Right lobe of liver (tissue), 4 donors: ENCODE results near the gene DRD4.

Experiments
- POLR2A ChIP-seq: fragments of 450-650 bp; IDR thresholded peaks from one replicate; pipeline ENCODE4 v1.6.1; 2017; ENCODE audit warnings: antibody characterized with exemption, mild to moderate bottlenecking
- TF ChIP-seq, protein P1 (sequence below), 4 donors: fragments of 200-600 bp in 3 of 4; fragments of 450-650 bp in 1 of 4; IDR thresholded peaks; one replicate each; pipeline versions ENCODE4 v1.5.1 to v1.8.0; 2016 to 2022; ENCODE audit warnings: antibody characterized with exemption in 4 of 4, mild to moderate bottlenecking in 2 of 4
- donor health status: DM: no; HTN: no; CAD: no.
- donor health status: DM: no; HTN: no; CAD: no.
- donor health status: DM: no; HTN: yes; CAD: no.

DNA sequence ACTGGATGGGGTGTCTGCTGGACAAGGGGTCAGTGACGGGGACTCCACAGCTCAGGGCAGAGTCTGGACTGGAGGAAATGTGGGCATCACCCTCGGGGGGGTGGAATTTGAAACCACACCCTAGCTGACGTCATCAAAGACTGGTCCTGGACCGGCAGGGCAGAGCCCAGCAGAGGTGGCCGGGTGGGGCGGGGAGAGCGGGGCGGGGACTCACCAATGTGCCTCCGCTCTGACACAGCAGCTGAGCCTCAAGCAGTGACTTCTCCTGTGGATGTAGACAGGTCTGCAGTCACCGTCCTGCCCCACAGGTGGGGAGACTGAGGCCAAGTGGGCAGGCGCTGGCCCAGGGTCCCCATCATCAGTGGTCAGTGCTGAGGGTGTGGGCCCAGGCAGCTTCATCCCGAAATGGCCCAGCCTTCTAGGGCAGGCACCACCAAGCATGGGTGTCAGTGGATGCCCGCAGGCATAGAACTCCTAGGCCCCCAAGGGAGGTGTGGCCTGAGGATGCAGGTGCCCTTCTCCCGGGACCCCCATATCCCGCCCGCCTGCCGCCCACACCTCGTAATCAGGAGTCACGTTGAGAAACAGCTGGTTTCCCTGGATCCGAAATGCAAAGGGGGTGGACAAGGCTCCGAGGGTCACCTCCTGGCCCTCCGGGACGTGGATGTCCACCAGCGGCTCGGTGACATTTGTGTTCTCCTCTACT is 12.9 kb upstream of the DRD4 start:
- TF ChIP-seq, protein P1, sequence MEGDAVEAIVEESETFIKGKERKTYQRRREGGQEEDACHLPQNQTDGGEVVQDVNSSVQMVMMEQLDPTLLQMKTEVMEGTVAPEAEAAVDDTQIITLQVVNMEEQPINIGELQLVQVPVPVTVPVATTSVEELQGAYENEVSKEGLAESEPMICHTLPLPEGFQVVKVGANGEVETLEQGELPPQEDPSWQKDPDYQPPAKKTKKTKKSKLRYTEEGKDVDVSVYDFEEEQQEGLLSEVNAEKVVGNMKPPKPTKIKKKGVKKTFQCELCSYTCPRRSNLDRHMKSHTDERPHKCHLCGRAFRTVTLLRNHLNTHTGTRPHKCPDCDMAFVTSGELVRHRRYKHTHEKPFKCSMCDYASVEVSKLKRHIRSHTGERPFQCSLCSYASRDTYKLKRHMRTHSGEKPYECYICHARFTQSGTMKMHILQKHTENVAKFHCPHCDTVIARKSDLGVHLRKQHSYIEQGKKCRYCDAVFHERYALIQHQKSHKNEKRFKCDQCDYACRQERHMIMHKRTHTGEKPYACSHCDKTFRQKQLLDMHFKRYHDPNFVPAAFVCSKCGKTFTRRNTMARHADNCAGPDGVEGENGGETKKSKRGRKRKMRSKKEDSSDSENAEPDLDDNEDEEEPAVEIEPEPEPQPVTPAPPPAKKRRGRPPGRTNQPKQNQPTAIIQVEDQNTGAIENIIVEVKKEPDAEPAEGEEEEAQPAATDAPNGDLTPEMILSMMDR (IDR thresholded peaks at IDR 0.05): no peak
- TF ChIP-seq POLR2A: no peak
